Central memory CD8-positive, alpha-beta T cell (primary cell): ENCODE results near the gene IMPA2.
"Not testable (repeated sequence)": the region's sequence is repeated elsewhere in the genome, so short reads cannot be mapped to it uniquely, and the experiment has no call there.

ENCODE experiments used
- ATAC-seq: fragments of 150-1000 bp; cut with Tn5 transposase; replicated peaks from 2 replicates; pipeline ENCODE4 v1.10.0; 2022; ENCODE audit warnings: mild to moderate bottlenecking, moderate FRiP score, moderate number of reproducible peaks; ENCODE audit not compliant: poor library complexity, severe bottlenecking; ENCODE audit errors: extremely low read depth
- DNase-seq, 2 donors: peaks; one replicate each; pipeline ENCODE4 v3.0.0; 2021; ENCODE audit warnings: low spot score in 2 of 2
- H3K27ac Mint-ChIP-seq: one replicate; pipeline ENCODE4 v1.8.0; 2022; ENCODE audit warnings: low read depth, mild to moderate bottlenecking, moderate library complexity, mixed read lengths
- H3K27me3 Mint-ChIP-seq: one replicate; pipeline ENCODE4 v1.8.0; 2022; ENCODE audit warnings: mixed read lengths
- H3K36me3 Mint-ChIP-seq: one replicate; pipeline ENCODE4 v1.8.0; 2022; ENCODE audit warnings: mild to moderate bottlenecking, moderate library complexity, mixed read lengths; ENCODE audit not compliant: insufficient read depth
- H3K4me1 Mint-ChIP-seq: one replicate; pipeline ENCODE4 v1.8.0; 2022; ENCODE audit warnings: mixed read lengths
- H3K4me3 Mint-ChIP-seq: one replicate; pipeline ENCODE4 v1.8.0; 2022; ENCODE audit warnings: mild to moderate bottlenecking, moderate library complexity, mixed read lengths
- H3K9me3 Mint-ChIP-seq: one replicate; pipeline ENCODE4 v1.8.0; 2022; ENCODE audit warnings: mixed read lengths

IMPA2 gene

GRCh38 chr18:11951390-11951851 lies 29.9 kb upstream of the IMPA2 start:
- Mint-ChIP-seq H3K27me3 (no peaks in the 10 kb centered on the region), H3K27ac (no peak overlapping the region), H3K4me1 (peaks cover 11% of the 10 kb centered on the region), H3K4me3 (no peak overlapping the region), H3K36me3 (peaks cover 3% of the 10 kb centered on the region), H3K9me3 (no peaks in the 10 kb centered on the region)
- DNase-seq (no peak), ATAC-seq (no peak)

GRCh38 chr18:11953113-11953512 lies 28.2 kb upstream of the IMPA2 start:
- Mint-ChIP-seq H3K9me3 (peaks cover 6% of the 10 kb centered on the region), H3K27me3 (no peaks in the 10 kb centered on the region), H3K4me1 (no peaks in the 10 kb centered on the region), H3K36me3 (no peaks in the 10 kb centered on the region), H3K4me3 (no peak overlapping the region), H3K27ac (no peak overlapping the region)
- no peak for ATAC-seq
- DNase-seq = no peak

DNA sequence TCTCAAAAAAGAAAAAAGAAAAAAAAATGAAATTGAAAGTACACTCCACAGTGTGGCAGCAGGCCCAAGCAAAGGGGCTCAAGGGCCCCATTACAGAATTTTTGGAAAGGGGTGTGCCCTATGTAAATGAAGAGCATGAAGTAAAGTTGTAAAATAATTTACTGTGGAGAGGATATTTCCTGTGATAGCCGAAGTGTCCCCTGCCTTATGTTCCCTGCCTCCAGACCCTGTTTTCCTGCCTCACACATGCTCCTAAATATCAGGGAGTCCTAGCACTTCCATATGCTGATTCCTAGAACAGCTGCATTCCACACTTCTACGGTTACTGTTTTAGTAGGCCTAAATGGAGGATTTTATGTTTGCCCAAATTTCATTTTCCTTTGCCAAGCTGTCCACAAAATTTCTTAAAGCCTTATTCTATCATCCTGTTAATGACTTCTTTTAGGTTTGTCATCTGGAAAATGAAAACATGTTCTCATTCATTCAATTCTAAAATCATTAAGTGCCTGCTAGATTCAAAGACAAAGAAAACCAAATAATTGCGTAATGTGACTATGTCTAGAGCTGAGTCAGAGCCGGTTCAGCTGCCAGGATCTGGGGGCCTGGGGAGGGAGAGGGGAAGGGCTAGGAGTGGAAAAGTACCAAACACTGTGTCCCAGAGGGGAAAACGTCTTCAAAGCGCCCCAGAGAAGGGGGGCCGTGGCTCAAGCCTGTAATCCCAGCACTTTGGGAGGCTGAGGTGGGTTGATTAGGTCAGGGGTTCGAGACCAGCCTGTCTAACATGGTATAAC lies 25.9 kb upstream of the IMPA2 start:
- no peak overlapping the region for H3K4me3 Mint-ChIP-seq
- ATAC-seq (no peak), DNase-seq (no peak)
- no peaks in the 10 kb centered on the region for H3K4me1 Mint-ChIP-seq
- H3K36me3 Mint-ChIP-seq = no peaks in the 10 kb centered on the region
- no peaks in the 10 kb centered on the region for H3K27me3 Mint-ChIP-seq
- H3K27ac Mint-ChIP-seq = no peak overlapping the region
- peaks cover 6% of the 10 kb centered on the region for H3K9me3 Mint-ChIP-seq

GRCh38 chr18:11956371-11957308 lies 24.7 kb upstream of the IMPA2 start:
- H3K27me3 Mint-ChIP-seq = peaks cover 10% of the 10 kb centered on the region
- no peak overlapping the region for H3K4me3 Mint-ChIP-seq
- H3K27ac Mint-ChIP-seq = no peak overlapping the region
- ATAC-seq = no peak
- H3K36me3 Mint-ChIP-seq = no peaks in the 10 kb centered on the region
- no peaks in the 10 kb centered on the region for H3K4me1 Mint-ChIP-seq
- H3K9me3 Mint-ChIP-seq = peaks cover 6% of the 10 kb centered on the region
- DNase-seq = no peak

GRCh38 chr18:11957636-11958035 lies 23.7 kb upstream of the IMPA2 start:
- ATAC-seq = no peak
- no peak for DNase-seq
- Mint-ChIP-seq H3K27me3 (peaks cover 10% of the 10 kb centered on the region), H3K36me3 (no peaks in the 10 kb centered on the region), H3K27ac (no peak overlapping the region), H3K4me3 (no peak overlapping the region), H3K4me1 (no peaks in the 10 kb centered on the region), H3K9me3 (peaks cover 6% of the 10 kb centered on the region)

DNA sequence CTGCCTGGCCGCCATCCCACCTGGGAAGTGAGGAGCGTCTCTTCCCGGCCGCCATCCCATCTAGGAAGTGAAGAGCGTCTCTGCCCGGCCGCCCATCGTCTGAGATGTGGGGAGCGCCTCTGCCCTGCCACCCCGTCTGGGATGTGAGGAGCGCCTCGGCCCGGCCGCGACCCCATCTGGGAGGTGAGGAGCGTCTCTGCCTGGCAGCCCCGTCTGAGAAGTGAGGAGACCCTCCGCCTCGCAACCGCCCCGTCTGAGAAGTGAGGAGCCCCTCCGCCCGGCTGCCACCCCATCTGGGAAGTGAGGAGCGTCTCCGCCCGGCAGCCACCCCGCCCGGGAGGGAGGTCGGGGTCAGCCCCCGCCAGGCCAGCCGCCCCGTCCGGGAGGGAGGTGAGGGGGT lies 21.7 kb upstream of the IMPA2 start:
- H3K36me3 Mint-ChIP-seq, ATAC-seq, H3K9me3 Mint-ChIP-seq, H3K27me3 Mint-ChIP-seq, H3K4me1 Mint-ChIP-seq, H3K27ac Mint-ChIP-seq, DNase-seq, H3K4me3 Mint-ChIP-seq: not testable (repeated sequence)

DNA sequence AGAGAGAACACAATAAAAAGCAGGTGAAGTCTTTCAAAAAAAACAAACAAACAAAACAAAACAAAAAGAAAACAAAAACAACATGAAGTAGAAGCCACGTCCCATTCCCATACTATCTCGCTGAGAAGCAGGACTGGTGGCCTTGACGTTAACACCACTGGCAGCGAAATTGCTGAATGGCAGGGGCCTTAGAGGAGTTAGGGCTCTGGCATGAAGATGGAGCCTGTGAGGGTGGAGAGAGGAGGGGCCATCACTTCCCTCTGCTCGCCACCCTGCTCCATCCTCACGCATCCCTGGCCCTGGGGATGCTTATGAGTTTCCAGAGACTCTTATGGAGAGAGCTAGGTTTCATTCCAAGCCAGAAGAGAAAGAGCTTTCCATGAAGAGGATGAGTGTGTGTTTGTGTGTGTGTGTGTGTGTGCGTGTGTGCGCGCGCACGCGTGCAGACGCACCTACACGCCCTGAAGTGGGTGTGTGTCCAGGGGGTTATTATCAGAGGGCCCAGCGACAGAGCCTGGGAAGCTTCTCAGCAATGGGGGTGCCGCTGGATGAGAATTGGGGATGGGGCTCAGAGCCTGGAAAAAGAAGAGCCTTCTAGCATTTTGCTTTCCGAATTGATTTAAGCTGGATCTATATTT lies 20.4 kb upstream of the IMPA2 start:
- no peak for ATAC-seq
- no peak overlapping the region for H3K4me3 Mint-ChIP-seq
- no peaks in the 10 kb centered on the region for H3K4me1 Mint-ChIP-seq
- no peak for DNase-seq
- H3K36me3 Mint-ChIP-seq = no peaks in the 10 kb centered on the region
- H3K9me3 Mint-ChIP-seq = peaks cover 6% of the 10 kb centered on the region
- H3K27me3 Mint-ChIP-seq = peaks cover 10% of the 10 kb centered on the region
- H3K27ac Mint-ChIP-seq = no peak overlapping the region

GRCh38 chr18:11962597-11962996 lies 18.7 kb upstream of the IMPA2 start:
- Mint-ChIP-seq H3K4me1 (no peaks in the 10 kb centered on the region), H3K9me3 (peaks cover 2% of the 10 kb centered on the region), H3K27ac (no peak overlapping the region), H3K36me3 (no peaks in the 10 kb centered on the region), H3K27me3 (peaks cover 10% of the 10 kb centered on the region), H3K4me3 (no peak overlapping the region)
- DNase-seq (no peak), ATAC-seq (no peak)

DNA sequence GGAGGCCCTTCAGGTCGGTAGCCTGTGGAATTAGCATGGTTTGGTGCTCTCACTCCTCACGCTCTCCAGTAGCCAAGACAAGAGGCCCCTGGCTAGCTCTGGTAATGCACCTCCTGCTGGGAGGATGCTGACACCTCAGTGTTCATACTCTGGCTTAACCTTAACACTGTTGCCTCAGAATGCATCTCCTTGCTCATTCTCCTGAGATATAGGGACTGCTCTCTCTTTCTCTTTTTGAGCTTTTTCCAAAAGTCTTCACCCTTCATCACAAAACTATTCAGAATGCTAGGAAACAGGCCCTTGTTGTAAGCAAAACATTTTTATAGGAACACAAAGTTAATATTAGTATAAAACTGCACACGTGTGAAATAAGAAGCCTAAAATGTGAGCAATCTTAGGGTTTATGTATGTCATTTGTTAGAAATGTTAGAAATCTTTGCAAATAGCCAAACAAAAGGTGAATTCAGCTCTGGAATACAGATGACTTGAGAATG lies 17.3 kb upstream of the IMPA2 start:
- Mint-ChIP-seq H3K27me3 (peaks cover 10% of the 10 kb centered on the region), H3K4me3 (no peak overlapping the region), H3K9me3 (no peaks in the 10 kb centered on the region), H3K27ac (no peak overlapping the region), H3K36me3 (no peaks in the 10 kb centered on the region), H3K4me1 (no peaks in the 10 kb centered on the region)
- DNase-seq = no peak
- no peak for ATAC-seq

DNA sequence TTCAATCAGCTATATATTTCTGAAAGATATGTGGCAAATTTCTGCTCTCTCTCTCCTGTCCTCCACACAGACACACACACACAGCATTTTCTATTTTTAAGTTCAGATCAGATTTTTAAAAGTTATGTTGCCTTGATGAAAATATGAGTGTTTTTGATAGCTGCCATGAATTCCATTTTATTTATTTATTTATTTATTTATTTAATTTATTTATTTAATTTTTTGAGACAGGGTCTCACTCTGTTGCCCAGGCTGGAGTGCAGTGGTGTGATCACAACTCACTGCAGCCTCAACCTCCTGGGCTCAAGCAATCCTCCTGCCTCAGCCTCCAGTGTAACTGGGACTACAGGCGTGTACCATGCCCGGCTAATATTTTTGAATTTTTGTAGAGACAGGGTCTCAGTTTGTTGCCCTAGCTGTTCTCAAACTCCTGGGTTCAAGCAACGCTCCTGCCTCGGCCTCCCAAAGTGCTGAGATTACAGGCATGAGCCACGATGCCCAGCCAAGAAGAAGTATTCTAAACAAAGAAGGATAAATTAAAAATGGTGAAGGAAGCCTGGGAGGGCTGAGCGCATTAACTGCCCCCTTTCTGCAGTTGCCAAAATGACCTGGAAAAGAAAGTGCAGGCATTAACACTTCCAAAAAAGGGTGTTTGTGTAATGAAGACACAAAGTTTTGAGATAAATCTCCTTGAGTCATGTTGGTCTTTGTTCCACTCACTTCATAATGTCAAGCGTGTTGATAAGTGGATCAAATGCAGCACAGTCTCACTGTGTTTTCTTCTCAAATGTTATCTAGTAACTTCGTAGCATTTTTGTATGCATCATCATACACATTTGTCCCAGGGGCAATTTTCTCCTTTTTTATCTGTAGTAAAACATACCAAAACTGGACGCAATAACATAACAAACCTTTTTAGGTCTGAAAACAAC lies 11.1 kb upstream of the IMPA2 start:
- Mint-ChIP-seq H3K36me3 (peaks cover 1% of the 10 kb centered on the region), H3K9me3 (no peaks in the 10 kb centered on the region), H3K27ac (no peak overlapping the region), H3K27me3 (no peaks in the 10 kb centered on the region), H3K4me1 (no peaks in the 10 kb centered on the region), H3K4me3 (no peak overlapping the region)
- ATAC-seq (no peak), DNase-seq (no peak)

GRCh38 chr18:11970836-11971226 lies 10.5 kb upstream of the IMPA2 start:
- not testable (repeated sequence) for H3K4me1 Mint-ChIP-seq, H3K27ac Mint-ChIP-seq, H3K27me3 Mint-ChIP-seq, H3K36me3 Mint-ChIP-seq, H3K9me3 Mint-ChIP-seq, ATAC-seq, DNase-seq, H3K4me3 Mint-ChIP-seq
